ENCODE data around the gene JUP.

JUP gene

GRCh38 chr17:41758601-41759000, 27.9 kb downstream of the JUP start:
- DNase-seq (ENCODE audit: low read depth): no peak

- no peak for DNase-seq (ENCODE audit: low read depth)
Observed at GRCh38 chr17:41754066-41754465, 32.4 kb downstream of the JUP start.

GRCh38 chr17:41751288-41751687, 35.2 kb downstream of the JUP start:
- DNase-seq (ENCODE audit: low read depth): no peak

GRCh38 chr17:41750862-41751261, 35.6 kb downstream of the JUP start:
- DNase-seq (ENCODE audit: low read depth): no peak

GRCh38 chr17:41748275-41748674, 38.2 kb downstream of the JUP start:
- no peak for DNase-seq (ENCODE audit: low read depth)

- DNase-seq (ENCODE audit: low read depth): no peak
Observed at GRCh38 chr17:41741709-41742108, 44.8 kb downstream of the JUP start.

GRCh38 chr17:41740506-41740905, 46.0 kb downstream of the JUP start:
- DNase-seq (ENCODE audit: low read depth): no peak

- peak; percentile 38 for DNase-seq (ENCODE audit: low read depth)
Observed at GRCh38 chr17:41739661-41740352, 46.7 kb downstream of the JUP start.

GRCh38 chr17:41738801-41739112, 47.8 kb downstream of the JUP start:
- no peak for DNase-seq (ENCODE audit: low read depth)

GRCh38 chr17:41738077-41738800, 48.3 kb downstream of the JUP start:
- peak; percentile 9 for DNase-seq (ENCODE audit: low read depth)

- DNase-seq (ENCODE audit: low read depth): no peak
Observed at GRCh38 chr17:41737680-41738023, 48.9 kb downstream of the JUP start.

- DNase-seq (ENCODE audit: low read depth): no peak
Observed at GRCh38 chr17:41736983-41737679, 49.4 kb downstream of the JUP start.

GRCh38 chr17:41735744-41736143, 50.8 kb downstream of the JUP start:
- DNase-seq (ENCODE audit: low read depth): no peak

- no peak for DNase-seq (ENCODE audit: low read depth)
Observed at GRCh38 chr17:41734949-41735313, 51.6 kb downstream of the JUP start.

- DNase-seq (ENCODE audit: low read depth): no peak
Observed at GRCh38 chr17:41734139-41734948, 52.2 kb downstream of the JUP start, which contains the start of gene HAP1. TSS of gene HAP1 (minus strand) at chr17:41734643. CDS start at chr17:41734634, 9 bp downstream.

GRCh38 chr17:41733348-41734138, 53.0 kb downstream of the JUP start:
- DNase-seq (ENCODE audit: low read depth): no peak

- no peak for DNase-seq (ENCODE audit: low read depth)
Observed at GRCh38 chr17:41731836-41732235, 54.7 kb downstream of the JUP start.

- DNase-seq (ENCODE audit: low read depth): no peak
Observed at GRCh38 chr17:41730479-41730878, 56.0 kb downstream of the JUP start.

GRCh38 chr17:41728056-41728455, 58.5 kb downstream of the JUP start:
- DNase-seq (ENCODE audit: low read depth): no peak

GRCh38 chr17:41725134-41725533, 61.4 kb downstream of the JUP start:
- DNase-seq (ENCODE audit: low read depth): no peak

- DNase-seq (ENCODE audit: low read depth): no peak
Observed at GRCh38 chr17:41724476-41725050, 61.9 kb downstream of the JUP start.
